ENCODE measurements around the gene GOSR1. TPM values are rescaled to one million over a fixed set of nuclear protein-coding genes. Genes with fewer than 3 reads are reported as not detected.
"Not testable (repeated sequence)": the region's sequence is repeated elsewhere in the genome, so short reads cannot be mapped to it uniquely, and the experiment has no call there.

The GOSR1 gene
- total RNA-seq, 1 experiment from 2014 or later, result 43.7 TPM

DNA sequence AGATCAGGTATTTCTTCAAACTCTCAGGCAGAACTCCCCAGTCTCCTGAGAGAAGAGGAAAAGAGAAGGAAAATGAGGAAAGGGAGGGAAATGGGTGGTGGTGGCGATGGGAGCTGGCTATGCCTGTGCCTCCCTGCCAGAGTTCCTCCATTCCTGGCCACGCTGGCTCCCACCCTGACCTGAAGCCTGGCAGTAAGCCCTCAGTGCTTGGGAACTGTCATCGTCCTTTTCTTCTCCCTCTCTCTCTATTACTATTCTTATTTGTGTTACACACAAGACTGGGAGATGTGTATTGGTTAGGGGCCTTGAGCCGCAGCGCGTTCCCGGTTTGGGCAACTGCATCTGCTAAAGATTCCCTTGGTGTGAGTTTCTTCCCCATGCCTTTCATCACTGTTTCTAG, 44.6 kb downstream of the GOSR1 start:
- H3K4me2 ChIP-seq, result no peak overlapping the region
- H3K79me2 ChIP-seq (ENCODE audit: low read depth), result no peaks in the 10 kb centered on the region
- no peak for TF ChIP-seq EZH2 (IDR thresholded peaks at IDR 0.05; ENCODE audit: low read depth)
- TF ChIP-seq, protein P1, sequence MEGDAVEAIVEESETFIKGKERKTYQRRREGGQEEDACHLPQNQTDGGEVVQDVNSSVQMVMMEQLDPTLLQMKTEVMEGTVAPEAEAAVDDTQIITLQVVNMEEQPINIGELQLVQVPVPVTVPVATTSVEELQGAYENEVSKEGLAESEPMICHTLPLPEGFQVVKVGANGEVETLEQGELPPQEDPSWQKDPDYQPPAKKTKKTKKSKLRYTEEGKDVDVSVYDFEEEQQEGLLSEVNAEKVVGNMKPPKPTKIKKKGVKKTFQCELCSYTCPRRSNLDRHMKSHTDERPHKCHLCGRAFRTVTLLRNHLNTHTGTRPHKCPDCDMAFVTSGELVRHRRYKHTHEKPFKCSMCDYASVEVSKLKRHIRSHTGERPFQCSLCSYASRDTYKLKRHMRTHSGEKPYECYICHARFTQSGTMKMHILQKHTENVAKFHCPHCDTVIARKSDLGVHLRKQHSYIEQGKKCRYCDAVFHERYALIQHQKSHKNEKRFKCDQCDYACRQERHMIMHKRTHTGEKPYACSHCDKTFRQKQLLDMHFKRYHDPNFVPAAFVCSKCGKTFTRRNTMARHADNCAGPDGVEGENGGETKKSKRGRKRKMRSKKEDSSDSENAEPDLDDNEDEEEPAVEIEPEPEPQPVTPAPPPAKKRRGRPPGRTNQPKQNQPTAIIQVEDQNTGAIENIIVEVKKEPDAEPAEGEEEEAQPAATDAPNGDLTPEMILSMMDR (conservative IDR thresholded peaks at IDR 0.05), result no peak
- no peaks in the 10 kb centered on the region for H4K20me1 ChIP-seq (ENCODE audit: insufficient read depth)
- H2AFZ ChIP-seq, result no peak overlapping the region
- no peaks in the 10 kb centered on the region for H3K9me2 ChIP-seq (ENCODE audit: insufficient read depth)
- H3K4me3 ChIP-seq, result no peak overlapping the region
- H3K4me1 ChIP-seq (replicated peaks; ENCODE audit: insufficient read depth), result no peaks in the 10 kb centered on the region
- no peaks in the 10 kb centered on the region for H3K27me3 ChIP-seq (ENCODE audit: insufficient read depth, low read depth)
- no peak overlapping the region for H3K27ac ChIP-seq
- intact Hi-C loops (cut with micrococcal nuclease; ENCODE audit: unreplicated experiment), result no loop called here
- CTCF ChIA-PET, result no interaction called here
- peaks cover 9% of the 10 kb centered on the region for H3K36me3 ChIP-seq (ENCODE audit: low read depth)
- BruUV-seq (replicated peaks), result no TSS peak
- peaks cover 5% of the 10 kb centered on the region for H3F3A ChIP-seq (ENCODE audit: insufficient read depth, low read depth)
- DNase-seq, result no peak
- POLR2A ChIA-PET (ENCODE audit: unreplicated experiment), result no interaction called here
- no peaks in the 10 kb centered on the region for H3K9me3 ChIP-seq (ENCODE audit: insufficient read depth, low read depth)

DNA sequence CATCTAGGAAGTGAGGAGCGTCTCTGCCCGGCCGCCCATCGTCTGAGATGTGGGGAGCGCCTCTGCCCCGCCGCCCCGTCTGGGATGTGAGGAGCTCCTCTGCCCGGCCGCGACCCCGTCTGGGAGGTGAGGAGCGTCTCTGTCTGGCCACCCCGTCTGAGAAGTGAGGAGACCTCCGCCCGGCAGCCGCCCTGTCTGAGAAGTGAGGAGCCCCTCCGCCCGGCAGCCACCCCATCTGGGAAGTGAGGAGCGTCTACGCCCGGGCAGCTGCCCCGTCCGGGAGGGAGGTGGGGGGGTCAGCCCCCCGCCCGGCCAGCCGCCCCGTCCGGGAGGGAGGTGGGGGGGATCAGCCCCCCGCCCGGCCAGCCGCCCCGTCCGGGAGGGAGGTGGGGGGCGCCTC, 46.0 kb downstream of the GOSR1 start:
- H3K36me3 ChIP-seq (ENCODE audit: low read depth); DNase-seq; H3K4me3 ChIP-seq; H2AFZ ChIP-seq; H3K27me3 ChIP-seq (ENCODE audit: insufficient read depth, low read depth); H3K4me1 ChIP-seq (replicated peaks; ENCODE audit: insufficient read depth); CTCF ChIA-PET; BruUV-seq (replicated peaks); H3K9me3 ChIP-seq (ENCODE audit: insufficient read depth, low read depth); H3K27ac ChIP-seq; H4K20me1 ChIP-seq (ENCODE audit: insufficient read depth); POLR2A ChIA-PET (ENCODE audit: unreplicated experiment); intact Hi-C loops (cut with micrococcal nuclease; ENCODE audit: unreplicated experiment); H3K4me2 ChIP-seq; H3F3A ChIP-seq (ENCODE audit: insufficient read depth, low read depth); H3K9me2 ChIP-seq (ENCODE audit: insufficient read depth); H3K79me2 ChIP-seq (ENCODE audit: low read depth): not testable (repeated sequence)

DNA sequence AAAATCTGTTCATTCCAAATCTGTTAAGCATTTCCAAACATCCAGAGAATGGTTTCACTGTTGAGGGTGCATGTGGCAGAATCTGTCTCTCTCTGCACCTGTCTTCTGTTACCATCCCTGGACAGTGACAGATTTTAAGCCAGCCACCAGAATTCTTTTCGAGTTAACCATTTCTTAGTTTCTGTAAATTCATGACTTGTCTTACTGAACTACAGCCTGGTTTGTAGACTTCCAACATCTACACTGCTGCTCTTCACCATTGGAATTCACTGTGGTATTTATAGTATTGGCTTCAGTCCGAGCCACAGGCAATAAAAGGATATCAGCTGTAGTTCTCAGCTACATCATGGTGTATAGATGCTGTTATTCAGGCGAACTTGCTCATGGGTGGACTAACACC, 47.6 kb downstream of the GOSR1 start:
- no peaks in the 10 kb centered on the region for H3K9me2 ChIP-seq (ENCODE audit: insufficient read depth)
- no peak overlapping the region for H3K4me3 ChIP-seq
- H3K9me3 ChIP-seq (ENCODE audit: insufficient read depth, low read depth), result no peaks in the 10 kb centered on the region
- no peak for DNase-seq
- no peak overlapping the region for H3K4me2 ChIP-seq
- H4K20me1 ChIP-seq (ENCODE audit: insufficient read depth), result no peaks in the 10 kb centered on the region
- TF ChIP-seq, protein P1 (conservative IDR thresholded peaks at IDR 0.05), result no peak
- no peak for TF ChIP-seq EZH2 (IDR thresholded peaks at IDR 0.05; ENCODE audit: low read depth)
- no peaks in the 10 kb centered on the region; the same call in 1 of the 2 replicates for H3F3A ChIP-seq (ENCODE audit: insufficient read depth, low read depth)
- no TSS peak for BruUV-seq (replicated peaks)
- H2AFZ ChIP-seq, result no peak overlapping the region
- H3K27ac ChIP-seq, result no peak overlapping the region
- H3K27me3 ChIP-seq (ENCODE audit: insufficient read depth, low read depth), result no peaks in the 10 kb centered on the region
- no peaks in the 10 kb centered on the region for H3K79me2 ChIP-seq (ENCODE audit: low read depth)
- intact Hi-C loops (cut with micrococcal nuclease; ENCODE audit: unreplicated experiment), result no loop called here
- CTCF ChIA-PET, result no interaction called here
- POLR2A ChIA-PET (ENCODE audit: unreplicated experiment), result no interaction called here
- no peaks in the 10 kb centered on the region; the same call in 1 of the 2 replicates for H3K36me3 ChIP-seq (ENCODE audit: low read depth)
- no peaks in the 10 kb centered on the region for H3K4me1 ChIP-seq (replicated peaks; ENCODE audit: insufficient read depth)

DNA sequence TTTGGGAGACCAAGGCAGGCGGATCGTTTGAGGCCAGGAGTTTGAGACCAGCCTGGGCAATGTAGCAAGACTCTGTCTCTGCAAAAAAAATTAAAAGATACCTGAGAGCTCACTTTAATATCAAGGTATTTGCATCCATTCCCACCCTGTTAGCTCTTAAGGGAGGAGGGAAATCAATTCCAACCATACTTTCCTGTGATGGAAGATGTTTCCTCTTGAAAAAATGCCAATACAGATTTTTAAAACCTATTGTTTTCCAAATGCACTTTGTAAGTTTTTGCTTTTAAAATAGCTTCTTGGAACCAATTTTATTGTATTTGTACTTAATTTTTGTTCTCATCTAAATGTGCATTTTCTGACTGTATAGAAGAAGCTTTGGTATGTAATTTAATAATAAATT, 49.2 kb downstream of the GOSR1 start:
- no peak overlapping the region for H3K27ac ChIP-seq
- CTCF ChIA-PET, result no interaction called here
- POLR2A ChIA-PET (ENCODE audit: unreplicated experiment), result no interaction called here
- no peak overlapping the region for H3K4me2 ChIP-seq
- H3F3A ChIP-seq (ENCODE audit: insufficient read depth, low read depth), result no peaks in the 10 kb centered on the region; the same call in 1 of the 2 replicates
- H3K9me3 ChIP-seq (ENCODE audit: insufficient read depth, low read depth), result no peaks in the 10 kb centered on the region
- no peak overlapping the region for H3K4me3 ChIP-seq
- no peak for TF ChIP-seq EZH2 (IDR thresholded peaks at IDR 0.05; ENCODE audit: low read depth)
- TF ChIP-seq, protein P1 (conservative IDR thresholded peaks at IDR 0.05), result no peak
- H3K9me2 ChIP-seq (ENCODE audit: insufficient read depth), result no peaks in the 10 kb centered on the region
- no peaks in the 10 kb centered on the region for H3K79me2 ChIP-seq (ENCODE audit: low read depth)
- no peaks in the 10 kb centered on the region; the same call in 1 of the 2 replicates for H3K36me3 ChIP-seq (ENCODE audit: low read depth)
- no peaks in the 10 kb centered on the region for H4K20me1 ChIP-seq (ENCODE audit: insufficient read depth)
- no peaks in the 10 kb centered on the region for H3K4me1 ChIP-seq (replicated peaks; ENCODE audit: insufficient read depth)
- H2AFZ ChIP-seq, result no peak overlapping the region
- intact Hi-C loops (cut with micrococcal nuclease; ENCODE audit: unreplicated experiment), result no loop called here
- H3K27me3 ChIP-seq (ENCODE audit: insufficient read depth, low read depth), result no peaks in the 10 kb centered on the region
- no TSS peak for BruUV-seq (replicated peaks)
- DNase-seq, result no peak

DNA sequence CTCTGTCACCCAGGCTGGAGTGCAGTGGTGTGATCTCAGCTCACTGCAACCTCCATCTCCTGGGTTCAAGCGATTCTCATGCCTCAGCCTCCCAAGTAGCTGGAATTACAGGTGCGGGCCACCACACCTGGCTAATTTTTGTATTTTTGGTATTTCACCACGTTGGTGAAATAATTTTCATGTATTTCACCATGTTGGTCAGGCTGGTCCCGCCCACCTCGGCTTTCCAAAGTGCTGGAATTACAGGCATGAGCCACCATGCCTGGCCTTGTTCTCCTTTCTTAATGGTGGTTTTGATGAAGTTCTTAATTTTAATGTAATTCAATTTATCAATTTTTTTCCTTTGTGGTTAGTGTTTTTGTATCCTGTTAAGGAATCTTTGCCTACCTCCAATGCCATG, 51.5 kb downstream of the GOSR1 start:
- H3K9me2 ChIP-seq (ENCODE audit: insufficient read depth); H3K27ac ChIP-seq; H3K27me3 ChIP-seq (ENCODE audit: insufficient read depth, low read depth); H2AFZ ChIP-seq; H3K36me3 ChIP-seq (ENCODE audit: low read depth); BruUV-seq (replicated peaks); H3K4me1 ChIP-seq (replicated peaks; ENCODE audit: insufficient read depth); H3K9me3 ChIP-seq (ENCODE audit: insufficient read depth, low read depth); H3K79me2 ChIP-seq (ENCODE audit: low read depth); H3K4me3 ChIP-seq; H3K4me2 ChIP-seq; H4K20me1 ChIP-seq (ENCODE audit: insufficient read depth); H3F3A ChIP-seq (ENCODE audit: insufficient read depth, low read depth); DNase-seq; POLR2A ChIA-PET (ENCODE audit: unreplicated experiment); CTCF ChIA-PET; intact Hi-C loops (cut with micrococcal nuclease; ENCODE audit: unreplicated experiment): not testable (repeated sequence)
